Measurements from ENCODE around the gene FOXO1. TPM values are rescaled to one million over a fixed set of nuclear protein-coding genes. Genes with fewer than 3 reads are reported as not detected.

The FOXO1 gene
- total RNA-seq, 1 donor from 2014 or later = 10.4 TPM

DNA sequence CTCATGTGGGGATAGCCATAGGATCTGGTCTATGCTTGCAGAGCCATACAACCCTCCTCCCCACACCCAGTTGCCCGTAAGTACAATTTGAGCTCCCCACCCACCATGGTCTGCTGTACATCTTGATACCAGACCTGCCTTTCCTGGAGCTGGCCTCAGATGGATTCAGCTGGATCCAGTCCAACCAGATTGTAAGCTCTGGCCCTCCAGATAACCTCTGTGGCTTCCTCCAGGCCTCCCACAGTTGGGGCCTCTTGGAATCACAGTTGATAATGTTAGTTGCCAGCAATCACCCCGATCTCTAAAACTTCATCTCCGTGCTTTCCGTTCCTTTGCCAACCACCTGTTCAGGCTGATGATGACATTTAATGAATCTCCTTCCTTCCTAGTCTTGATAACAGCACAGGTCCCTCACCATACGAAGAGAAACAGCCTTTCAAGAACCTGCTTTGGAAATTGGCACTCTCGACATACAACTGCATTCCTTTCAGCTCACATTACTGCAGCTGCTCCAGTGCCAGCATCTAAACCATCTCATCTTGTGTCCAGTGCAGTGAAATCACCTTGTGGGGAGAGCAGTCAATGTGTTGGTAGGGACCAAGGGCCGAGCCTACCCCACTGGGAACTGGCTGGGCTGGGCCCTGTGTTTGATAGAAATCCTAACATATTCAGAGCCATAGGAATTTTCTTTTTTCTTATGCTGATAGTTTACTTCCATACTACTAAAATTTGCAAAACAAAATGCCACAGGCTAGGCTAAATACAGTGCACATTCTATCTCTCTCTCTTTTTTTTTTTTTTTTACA, 15.1 kb upstream of the FOXO1 start:
- no peaks in the 10 kb centered on the region for H4K20me1 ChIP-seq (ENCODE audit: insufficient read depth, low read length)
- no peak overlapping the region for H3K27ac ChIP-seq (ENCODE audit: low read depth, low read length)
- Mint-ChIP-seq H3K4me3 (ENCODE audit: unreplicated experiment) (no peak overlapping the region), H3K9me3 (ENCODE audit: unreplicated experiment) (no peaks in the 10 kb centered on the region), H3K27me3 (ENCODE audit: low read depth, unreplicated experiment) (peaks cover 2% of the 10 kb centered on the region), H3K4me1 (ENCODE audit: low read depth, unreplicated experiment) (peaks cover 11% of the 10 kb centered on the region), H3K27ac (ENCODE audit: unreplicated experiment) (peak overlapping the region; percentile 3), H3K36me3 (ENCODE audit: low read depth, unreplicated experiment) (no peaks in the 10 kb centered on the region)
- H3K9me3 ChIP-seq (ENCODE audit: insufficient read depth, low read depth, low read length) = no peaks in the 10 kb centered on the region
- FAIRE-seq (no peak), DNase-seq (ENCODE audit: low read depth) (peak; percentile 44)
- H3K9ac ChIP-seq (ENCODE audit: low read length) = no peak overlapping the region
- H3K4me1 ChIP-seq (ENCODE audit: insufficient read depth, low read length) = no peaks in the 10 kb centered on the region
- H2AFZ ChIP-seq (ENCODE audit: low read depth, low read length) = no peak overlapping the region
- H3K79me2 ChIP-seq (ENCODE audit: insufficient read depth, low read length) = no peaks in the 10 kb centered on the region
- H3K27me3 ChIP-seq (ENCODE audit: insufficient read depth, low read length) = no peaks in the 10 kb centered on the region
- H3K4me3 ChIP-seq (ENCODE audit: insufficient read depth, low read depth, low read length) = no peak overlapping the region
- no peak for TF ChIP-seq EZH2 (IDR thresholded peaks at IDR 0.05; ENCODE audit: insufficient read depth, low read length)
- TF ChIP-seq, protein P1, sequence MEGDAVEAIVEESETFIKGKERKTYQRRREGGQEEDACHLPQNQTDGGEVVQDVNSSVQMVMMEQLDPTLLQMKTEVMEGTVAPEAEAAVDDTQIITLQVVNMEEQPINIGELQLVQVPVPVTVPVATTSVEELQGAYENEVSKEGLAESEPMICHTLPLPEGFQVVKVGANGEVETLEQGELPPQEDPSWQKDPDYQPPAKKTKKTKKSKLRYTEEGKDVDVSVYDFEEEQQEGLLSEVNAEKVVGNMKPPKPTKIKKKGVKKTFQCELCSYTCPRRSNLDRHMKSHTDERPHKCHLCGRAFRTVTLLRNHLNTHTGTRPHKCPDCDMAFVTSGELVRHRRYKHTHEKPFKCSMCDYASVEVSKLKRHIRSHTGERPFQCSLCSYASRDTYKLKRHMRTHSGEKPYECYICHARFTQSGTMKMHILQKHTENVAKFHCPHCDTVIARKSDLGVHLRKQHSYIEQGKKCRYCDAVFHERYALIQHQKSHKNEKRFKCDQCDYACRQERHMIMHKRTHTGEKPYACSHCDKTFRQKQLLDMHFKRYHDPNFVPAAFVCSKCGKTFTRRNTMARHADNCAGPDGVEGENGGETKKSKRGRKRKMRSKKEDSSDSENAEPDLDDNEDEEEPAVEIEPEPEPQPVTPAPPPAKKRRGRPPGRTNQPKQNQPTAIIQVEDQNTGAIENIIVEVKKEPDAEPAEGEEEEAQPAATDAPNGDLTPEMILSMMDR (IDR thresholded peaks at IDR 0.05; ENCODE audit: insufficient read depth, low read depth, low read length) = no peak
- H3K4me2 ChIP-seq (ENCODE audit: low read length) = no peak overlapping the region
- H3K36me3 ChIP-seq (ENCODE audit: insufficient read depth, low read length) = no peaks in the 10 kb centered on the region

DNA sequence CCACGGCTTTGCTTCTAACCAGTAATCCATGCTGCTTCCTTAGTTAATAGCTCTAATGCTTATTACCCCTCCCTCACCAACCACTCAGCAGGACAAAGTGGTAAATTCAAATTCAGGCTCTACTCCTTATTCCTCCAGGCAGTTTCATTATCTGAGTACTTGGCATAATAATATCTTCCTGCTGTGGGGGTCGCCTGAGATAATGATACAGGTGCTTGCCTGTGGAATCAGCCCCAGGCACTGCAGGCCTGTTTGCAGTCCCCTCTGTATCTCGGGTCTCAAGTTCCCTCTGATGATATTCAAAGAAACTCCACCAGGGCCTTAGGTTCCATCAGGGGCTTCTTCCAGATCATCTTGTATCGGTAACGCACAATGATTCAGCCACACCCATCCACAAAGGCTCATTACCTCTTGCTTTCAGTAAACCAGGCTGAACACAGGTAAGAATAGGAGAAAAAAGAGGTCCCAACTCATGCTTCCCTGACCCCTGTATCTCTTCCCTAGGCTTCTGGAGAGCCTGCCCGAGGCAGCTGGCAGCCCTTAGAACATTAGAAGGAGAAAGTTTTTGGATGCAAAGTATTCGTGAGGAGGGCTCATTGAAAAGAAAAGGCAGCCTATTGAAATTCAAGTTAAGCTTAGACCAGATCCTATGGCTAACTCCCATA, 14.3 kb upstream of the FOXO1 start:
- Mint-ChIP-seq H3K36me3 (ENCODE audit: low read depth, unreplicated experiment) (no peaks in the 10 kb centered on the region), H3K4me3 (ENCODE audit: unreplicated experiment) (no peak overlapping the region), H3K9me3 (ENCODE audit: unreplicated experiment) (no peaks in the 10 kb centered on the region), H3K27ac (ENCODE audit: unreplicated experiment) (no peak overlapping the region), H3K4me1 (ENCODE audit: low read depth, unreplicated experiment) (peaks cover 11% of the 10 kb centered on the region), H3K27me3 (ENCODE audit: low read depth, unreplicated experiment) (peaks cover 2% of the 10 kb centered on the region)
- H4K20me1 ChIP-seq (ENCODE audit: insufficient read depth, low read length) = no peaks in the 10 kb centered on the region
- TF ChIP-seq, protein P1 (IDR thresholded peaks at IDR 0.05; ENCODE audit: insufficient read depth, low read depth, low read length) = no peak
- TF ChIP-seq EZH2 (IDR thresholded peaks at IDR 0.05; ENCODE audit: insufficient read depth, low read length) = no peak
- H3K4me3 ChIP-seq (ENCODE audit: insufficient read depth, low read depth, low read length) = no peak overlapping the region
- no peaks in the 10 kb centered on the region for H3K27me3 ChIP-seq (ENCODE audit: insufficient read depth, low read length)
- H3K27ac ChIP-seq (ENCODE audit: low read depth, low read length) = no peak overlapping the region
- no peaks in the 10 kb centered on the region for H3K79me2 ChIP-seq (ENCODE audit: insufficient read depth, low read length)
- no peak for DNase-seq (ENCODE audit: low read depth)
- H3K9ac ChIP-seq (ENCODE audit: low read length) = no peak overlapping the region
- H2AFZ ChIP-seq (ENCODE audit: low read depth, low read length) = no peak overlapping the region
- H3K4me2 ChIP-seq (ENCODE audit: low read length) = no peak overlapping the region
- no peaks in the 10 kb centered on the region for H3K4me1 ChIP-seq (ENCODE audit: insufficient read depth, low read length)
- H3K9me3 ChIP-seq (ENCODE audit: insufficient read depth, low read depth, low read length) = no peaks in the 10 kb centered on the region
- no peak for FAIRE-seq
- no peaks in the 10 kb centered on the region for H3K36me3 ChIP-seq (ENCODE audit: insufficient read depth, low read length)

Measured in astrocyte (in vitro differentiated cells and primary cell).